ENCODE results near the gene TRPT1. TPM values are rescaled to one million over a fixed set of nuclear protein-coding genes. Genes with fewer than 3 reads are reported as not detected.

The TRPT1 gene
- total RNA-seq, 6 donors from 2014 or later: 27.2 to 69.1 (median 35.2) TPM

- TF ChIP-seq POLR2AphosphoS5 (IDR thresholded peaks at IDR 0.05) (no peak), EP300 (IDR thresholded peaks at IDR 0.05) (no peak), CTCF (IDR thresholded peaks at IDR 0.05) (no peak), POLR2A (IDR thresholded peaks at IDR 0.05) (no peak)
- Histone ChIP-seq H3K27ac (no peak overlapping the region), H3K9me3 (no peaks in the 10 kb centered on the region), H3K36me3 (peaks cover 4 to 46% (median 34%) of the 10 kb centered on the region in 4 donors), H3K27me3 (no peaks in the 10 kb centered on the region), H3K4me1 (peaks cover 23 to 30% (median 27%) of the 10 kb centered on the region in 4 donors), H3K4me3 (no peak overlapping the region)
- DNase-seq (peak in 1 of 2 donors; percentile 68), ATAC-seq (ENCODE audit: low FRiP score in 2 of 2) (no peak)
- 91 to 97% methylated on average over 15 to 23 of the region's 24 CpGs for WGBS, 2 donors
Observed at GRCh38 chr11:64223001-64223651, 2.9 kb downstream of the TRPT1 start.

GRCh38 chr11:64222651-64223000, 3.4 kb downstream of the TRPT1 start:
- ATAC-seq (ENCODE audit: low FRiP score in 2 of 2): no peak
- DNase-seq: no peak
- peaks cover 4 to 47% (median 34%) of the 10 kb centered on the region in 4 donors for H3K36me3 ChIP-seq
- H3K27me3 ChIP-seq: no peaks in the 10 kb centered on the region
- H3K27ac ChIP-seq: no peak overlapping the region
- H3K9me3 ChIP-seq: no peaks in the 10 kb centered on the region
- 84 to 90% methylated on average over 5 to 8 of the region's 9 CpGs for WGBS, 2 donors
- no peak for TF ChIP-seq EP300 (IDR thresholded peaks at IDR 0.05)
- no peak for TF ChIP-seq POLR2A (IDR thresholded peaks at IDR 0.05)
- no peak for TF ChIP-seq CTCF (IDR thresholded peaks at IDR 0.05)
- no peak for TF ChIP-seq POLR2AphosphoS5 (IDR thresholded peaks at IDR 0.05)
- H3K4me1 ChIP-seq: peaks cover 22 to 28% (median 22%) of the 10 kb centered on the region in 4 donors
- no peak overlapping the region for H3K4me3 ChIP-seq

GRCh38 chr11:64220798-64221197, 5.2 kb downstream of the TRPT1 start:
- ATAC-seq (ENCODE audit: low FRiP score in 2 of 2) (no peak), DNase-seq (peak in 1 of 2 donors; percentile 62)
- no peak overlapping the region for H3K27ac ChIP-seq
- peaks cover 4 to 50% (median 34%) of the 10 kb centered on the region in 4 donors for H3K36me3 ChIP-seq
- H3K9me3 ChIP-seq: no peaks in the 10 kb centered on the region
- WGBS, 2 donors: 93 to 94% methylated on average over 10 of the region's 14 CpGs
- H3K27me3 ChIP-seq: no peaks in the 10 kb centered on the region
- peaks cover 9 to 15% (median 11%) of the 10 kb centered on the region in 4 donors for H3K4me1 ChIP-seq
- no peak for TF ChIP-seq POLR2A (IDR thresholded peaks at IDR 0.05)
- no peak for TF ChIP-seq EP300 (IDR thresholded peaks at IDR 0.05)
- TF ChIP-seq CTCF (IDR thresholded peaks at IDR 0.05): no peak
- no peak for TF ChIP-seq POLR2AphosphoS5 (IDR thresholded peaks at IDR 0.05)
- no peak overlapping the region for H3K4me3 ChIP-seq

- H3K9me3 ChIP-seq: no peaks in the 10 kb centered on the region
- ATAC-seq (ENCODE audit: low FRiP score in 2 of 2): no peak
- H3K27ac ChIP-seq: no peak overlapping the region
- no peak overlapping the region for H3K4me3 ChIP-seq
- peaks cover 4 to 10% (median 7%) of the 10 kb centered on the region in 4 donors for H3K4me1 ChIP-seq
- H3K27me3 ChIP-seq: no peaks in the 10 kb centered on the region
- peaks cover 4 to 52% (median 34%) of the 10 kb centered on the region in 4 donors for H3K36me3 ChIP-seq
- peak in 1 of 2 donors; percentile 62 for DNase-seq
- TF ChIP-seq EP300 (IDR thresholded peaks at IDR 0.05) (no peak), CTCF (IDR thresholded peaks at IDR 0.05) (no peak), POLR2AphosphoS5 (IDR thresholded peaks at IDR 0.05) (no peak), POLR2A (IDR thresholded peaks at IDR 0.05) (no peak)
- 87% methylated on average over 12 of the region's 17 CpGs; no CpG with 5 or more reads in 1 of the 2 donors for WGBS, 2 donors
Observed at GRCh38 chr11:64220271-64220670, 5.7 kb downstream of the TRPT1 start.

GRCh38 chr11:64219755-64220154, 6.2 kb downstream of the TRPT1 start:
- 92 to 93% methylated on average over 3 to 10 of the region's 10 CpGs for WGBS, 2 donors
- Histone ChIP-seq H3K4me1 (peaks cover 0 to 5% (median 1%) of the 10 kb centered on the region in 4 donors), H3K9me3 (no peaks in the 10 kb centered on the region), H3K27ac (no peak overlapping the region), H3K4me3 (no peak overlapping the region), H3K27me3 (no peaks in the 10 kb centered on the region), H3K36me3 (peaks cover 4 to 58% (median 34%) of the 10 kb centered on the region in 4 donors)
- no peak for ATAC-seq (ENCODE audit: low FRiP score in 2 of 2)
- TF ChIP-seq CTCF (IDR thresholded peaks at IDR 0.05) (no peak), EP300 (IDR thresholded peaks at IDR 0.05) (no peak), POLR2AphosphoS5 (IDR thresholded peaks at IDR 0.05) (no peak), POLR2A (IDR thresholded peaks at IDR 0.05) (no peak)
- DNase-seq: peak in 1 of 2 donors; percentile 22
